ENCODE measurements around the gene USP46. TPM values are rescaled to one million over a fixed set of nuclear protein-coding genes. Genes with fewer than 3 reads are reported as not detected.

Gene USP46
- total RNA-seq, 1 donor from 2014 or later, result 27.3 TPM

DNA sequence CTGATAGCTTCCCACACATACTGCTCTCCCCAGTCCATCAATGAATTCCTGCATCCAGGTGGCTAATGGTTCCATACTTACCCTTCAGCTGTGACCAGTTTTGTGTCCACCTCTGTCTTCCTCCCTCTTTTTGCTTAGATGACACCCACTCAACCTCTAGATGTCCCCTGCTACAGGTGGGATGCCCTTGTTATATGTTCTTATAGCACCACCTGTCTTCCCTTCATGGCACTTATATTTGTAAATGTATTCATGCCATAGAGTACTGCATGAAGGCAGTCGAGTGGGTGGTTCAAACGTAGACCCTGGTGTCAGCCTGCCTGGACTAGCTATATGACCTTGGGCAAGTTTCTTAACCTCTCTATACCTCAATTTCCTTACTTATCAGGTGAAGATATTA lies 6.5 kb upstream of the USP46 start:
- Mint-ChIP-seq H3K4me1 (ENCODE audit: low read depth) (peaks cover 7% of the 10 kb centered on the region), H3K36me3 (ENCODE audit: low read depth) (peaks cover 11% of the 10 kb centered on the region), H3K27me3 (ENCODE audit: low read depth) (peaks cover 1% of the 10 kb centered on the region), H3K9me3 (ENCODE audit: low read depth) (peaks cover 2% of the 10 kb centered on the region), H3K4me3 (ENCODE audit: unreplicated experiment) (no peak overlapping the region), H3K27ac (ENCODE audit: unreplicated experiment) (no peak overlapping the region)
- TF ChIP-seq, protein P1, sequence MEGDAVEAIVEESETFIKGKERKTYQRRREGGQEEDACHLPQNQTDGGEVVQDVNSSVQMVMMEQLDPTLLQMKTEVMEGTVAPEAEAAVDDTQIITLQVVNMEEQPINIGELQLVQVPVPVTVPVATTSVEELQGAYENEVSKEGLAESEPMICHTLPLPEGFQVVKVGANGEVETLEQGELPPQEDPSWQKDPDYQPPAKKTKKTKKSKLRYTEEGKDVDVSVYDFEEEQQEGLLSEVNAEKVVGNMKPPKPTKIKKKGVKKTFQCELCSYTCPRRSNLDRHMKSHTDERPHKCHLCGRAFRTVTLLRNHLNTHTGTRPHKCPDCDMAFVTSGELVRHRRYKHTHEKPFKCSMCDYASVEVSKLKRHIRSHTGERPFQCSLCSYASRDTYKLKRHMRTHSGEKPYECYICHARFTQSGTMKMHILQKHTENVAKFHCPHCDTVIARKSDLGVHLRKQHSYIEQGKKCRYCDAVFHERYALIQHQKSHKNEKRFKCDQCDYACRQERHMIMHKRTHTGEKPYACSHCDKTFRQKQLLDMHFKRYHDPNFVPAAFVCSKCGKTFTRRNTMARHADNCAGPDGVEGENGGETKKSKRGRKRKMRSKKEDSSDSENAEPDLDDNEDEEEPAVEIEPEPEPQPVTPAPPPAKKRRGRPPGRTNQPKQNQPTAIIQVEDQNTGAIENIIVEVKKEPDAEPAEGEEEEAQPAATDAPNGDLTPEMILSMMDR (IDR thresholded peaks at IDR 0.05), result peak; percentile 74
- DNase-seq (ENCODE audit: low spot score), result no peak

DNA sequence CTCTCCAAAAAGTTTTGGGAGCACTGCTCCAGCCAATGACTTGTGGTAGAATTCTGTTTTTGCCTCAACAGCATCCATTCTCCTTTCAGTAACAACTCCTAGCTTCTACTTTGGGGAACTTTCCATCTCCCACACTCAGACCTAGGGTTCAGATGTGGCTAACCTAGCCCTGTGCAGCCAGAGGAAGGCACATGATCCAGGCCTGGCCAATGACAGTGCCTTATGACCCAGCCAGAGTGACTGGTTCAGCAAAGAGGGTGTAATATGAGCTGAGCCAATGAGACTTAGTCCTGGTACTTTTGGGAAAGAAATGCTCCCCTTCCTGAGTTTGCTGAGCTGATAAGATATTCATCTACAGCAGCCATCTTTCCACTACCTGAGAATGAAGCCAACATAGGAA lies 5.4 kb upstream of the USP46 start:
- Mint-ChIP-seq H3K4me3 (ENCODE audit: unreplicated experiment) (no peak overlapping the region), H3K27me3 (ENCODE audit: low read depth) (peaks cover 1% of the 10 kb centered on the region), H3K9me3 (ENCODE audit: low read depth) (peaks cover 2% of the 10 kb centered on the region), H3K27ac (ENCODE audit: unreplicated experiment) (no peak overlapping the region), H3K4me1 (ENCODE audit: low read depth) (peaks cover 13% of the 10 kb centered on the region), H3K36me3 (ENCODE audit: low read depth) (peaks cover 11% of the 10 kb centered on the region)
- DNase-seq (ENCODE audit: low spot score), result no peak
- TF ChIP-seq, protein P1 (IDR thresholded peaks at IDR 0.05), result no peak

DNA sequence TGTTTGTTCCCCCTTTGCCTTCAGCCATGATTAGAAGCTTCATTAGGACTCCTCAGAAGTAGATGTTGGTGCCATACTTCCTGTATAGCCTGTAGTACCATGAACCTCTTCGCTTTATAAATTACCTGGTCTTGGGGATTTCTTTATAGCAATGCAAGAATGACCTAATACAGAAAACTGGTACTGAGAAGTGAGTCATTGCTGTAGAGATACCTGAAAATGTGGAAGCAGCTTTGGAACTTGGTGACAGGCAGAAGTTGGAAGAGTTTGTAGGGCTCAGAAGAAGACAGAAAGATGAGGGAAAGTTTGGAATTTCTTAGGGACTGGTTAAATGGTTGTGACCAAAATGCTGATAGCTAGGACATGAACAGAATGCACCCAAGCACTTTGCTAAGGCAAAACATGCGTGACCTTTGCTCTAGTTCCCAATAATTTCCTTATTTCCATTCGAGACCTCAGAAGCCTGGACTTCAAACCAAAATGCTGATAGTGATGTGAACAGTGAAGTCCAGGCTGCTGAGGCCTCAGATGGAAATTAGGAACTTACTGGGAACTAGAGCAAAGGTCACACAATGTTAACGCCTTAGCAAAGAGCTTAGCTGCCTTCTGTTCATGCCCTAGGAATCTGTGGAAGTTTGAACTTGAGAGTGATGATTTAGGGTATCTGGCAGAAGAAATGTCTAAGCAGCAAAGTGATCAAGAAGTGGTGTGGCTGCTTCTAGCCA lies 3.0 kb upstream of the USP46 start:
- peaks cover 26% of the 10 kb centered on the region for H3K4me1 Mint-ChIP-seq (ENCODE audit: low read depth)
- DNase-seq (ENCODE audit: low spot score), result no peak
- no peak overlapping the region for H3K4me3 Mint-ChIP-seq (ENCODE audit: unreplicated experiment)
- peaks cover 2% of the 10 kb centered on the region for H3K9me3 Mint-ChIP-seq (ENCODE audit: low read depth)
- peaks cover 11% of the 10 kb centered on the region for H3K36me3 Mint-ChIP-seq (ENCODE audit: low read depth)
- peaks cover 1% of the 10 kb centered on the region for H3K27me3 Mint-ChIP-seq (ENCODE audit: low read depth)
- TF ChIP-seq, protein P1 (IDR thresholded peaks at IDR 0.05), result no peak
- no peak overlapping the region for H3K27ac Mint-ChIP-seq (ENCODE audit: unreplicated experiment)

DNA sequence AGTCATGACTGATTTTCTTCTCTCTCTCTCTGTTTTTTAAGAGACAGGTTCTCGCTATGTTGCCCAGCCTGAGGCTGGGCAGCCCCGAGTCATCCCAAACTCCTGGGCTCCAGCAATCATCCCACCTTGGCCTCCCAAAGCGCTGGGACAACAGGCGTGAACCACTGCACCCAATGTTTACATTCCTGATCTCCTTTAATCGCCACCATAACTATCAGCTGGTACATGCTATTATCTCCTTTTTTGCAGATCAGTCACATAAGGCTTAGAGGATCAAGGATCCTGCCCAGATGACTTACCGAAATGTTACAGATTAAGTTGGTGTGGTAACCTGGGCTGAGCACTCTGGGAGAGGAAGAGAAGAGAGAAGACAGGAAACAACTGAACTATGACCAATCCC lies 1.5 kb upstream of the USP46 start:
- TF ChIP-seq, protein P1 (IDR thresholded peaks at IDR 0.05), result no peak
- Mint-ChIP-seq H3K4me3 (ENCODE audit: unreplicated experiment) (peak overlapping the region; percentile 16), H3K36me3 (ENCODE audit: low read depth) (peaks cover 11% of the 10 kb centered on the region), H3K27me3 (ENCODE audit: low read depth) (peaks cover 1% of the 10 kb centered on the region), H3K9me3 (ENCODE audit: low read depth) (peaks cover 2% of the 10 kb centered on the region), H3K4me1 (ENCODE audit: low read depth) (peaks cover 35% of the 10 kb centered on the region), H3K27ac (ENCODE audit: unreplicated experiment) (no peak overlapping the region)
- DNase-seq (ENCODE audit: low spot score), result no peak

DNA sequence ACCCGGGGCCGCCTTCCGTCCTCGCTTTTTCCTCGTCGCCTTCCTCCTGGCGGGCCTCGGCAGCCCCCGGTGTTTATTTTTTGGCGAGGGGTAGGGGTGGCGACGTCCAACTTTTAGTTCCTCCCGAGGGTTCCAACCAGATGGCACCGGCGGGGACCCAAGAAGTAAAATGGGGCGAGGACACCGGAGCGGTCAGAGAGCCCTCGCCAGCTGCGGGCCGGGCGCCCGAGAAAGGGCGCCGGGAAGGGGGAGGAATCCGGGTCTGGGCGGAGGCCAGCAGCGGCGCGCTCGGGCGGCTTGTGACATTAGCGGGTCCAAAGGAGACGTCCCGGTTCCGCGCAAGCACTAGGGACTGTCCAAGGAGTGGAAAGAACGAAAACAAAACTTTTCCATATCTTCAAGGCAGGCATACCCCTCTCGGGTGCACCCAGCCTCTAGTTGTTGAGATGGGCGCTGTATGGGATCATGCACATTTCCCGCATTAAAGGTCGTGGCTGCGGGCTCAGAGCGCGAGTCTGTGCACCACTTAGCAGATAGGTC lies 691 bp upstream of the USP46 start:
- Mint-ChIP-seq H3K27ac (ENCODE audit: unreplicated experiment) (peak overlapping the region; percentile 85), H3K36me3 (ENCODE audit: low read depth) (peaks cover 11% of the 10 kb centered on the region), H3K27me3 (ENCODE audit: low read depth) (no peaks in the 10 kb centered on the region), H3K4me3 (ENCODE audit: unreplicated experiment) (peak overlapping the region; percentile 79), H3K4me1 (ENCODE audit: low read depth) (peaks cover 41% of the 10 kb centered on the region), H3K9me3 (ENCODE audit: low read depth) (peaks cover 2% of the 10 kb centered on the region)
- TF ChIP-seq, protein P1 (IDR thresholded peaks at IDR 0.05), result no peak
- no peak for DNase-seq (ENCODE audit: low spot score)
